ENCODE data around the gene SLC2A4. TPM values are rescaled to one million over a fixed set of nuclear protein-coding genes. Genes with fewer than 3 reads are reported as not detected.
A peak's percentile ranks its signal among the peaks of the same experiment; 100 is the strongest.

SLC2A4 gene
- total RNA-seq, 5 donors from 2014 or later (not counting 1 experiment from before 2014, with no cell fraction given), result 0.06 TPM; not detected in 4

DNA sequence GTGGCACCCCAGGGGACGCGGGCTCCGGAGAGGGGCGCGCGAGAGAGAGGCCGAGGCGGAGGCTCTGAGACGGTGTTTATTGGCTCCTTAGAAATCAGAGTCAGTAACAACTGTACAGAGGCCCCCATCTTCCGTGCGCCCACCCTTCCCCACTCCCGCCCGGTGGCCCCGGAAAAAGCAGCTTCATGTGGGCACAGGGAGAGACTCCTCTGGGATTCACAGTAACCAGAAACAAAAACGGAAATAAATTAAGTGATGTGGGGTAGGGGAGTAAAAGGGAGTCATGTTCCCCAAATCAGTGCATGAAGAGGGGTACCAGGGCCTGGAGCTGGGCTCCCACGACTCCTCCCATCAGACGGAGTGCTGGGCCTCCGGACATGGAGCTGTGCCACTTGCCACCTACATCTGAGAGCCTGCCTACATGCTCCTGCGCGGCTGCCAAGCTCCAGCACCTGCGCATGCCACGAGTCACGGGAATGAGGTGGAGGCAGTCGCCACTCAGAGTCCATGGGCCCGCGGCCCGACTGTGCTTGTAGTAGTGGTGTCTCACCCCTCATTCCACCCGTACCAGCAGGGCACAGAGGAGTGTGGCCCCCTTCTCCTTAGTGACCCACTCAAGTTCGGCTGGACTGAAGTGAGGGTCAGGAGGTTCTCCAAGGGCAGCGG, 34.2 kb downstream of the SLC2A4 start:
- CTCF ChIA-PET, result interaction anchor here in 1 of 2 donors (0.6 to 1.9 kb wide), 2 partner anchors 14 to 72 kb away, joined by 3 to 8 read pairs; partner anchors contain the start of gene NEURL4
- POLR2A ChIA-PET, result interaction anchor here in 1 of 2 donors (0.6 kb wide), 2 partner anchors 88 to 111 kb away, joined by 3 to 4 read pairs; partner anchors contain the start of gene TMEM256

DNA sequence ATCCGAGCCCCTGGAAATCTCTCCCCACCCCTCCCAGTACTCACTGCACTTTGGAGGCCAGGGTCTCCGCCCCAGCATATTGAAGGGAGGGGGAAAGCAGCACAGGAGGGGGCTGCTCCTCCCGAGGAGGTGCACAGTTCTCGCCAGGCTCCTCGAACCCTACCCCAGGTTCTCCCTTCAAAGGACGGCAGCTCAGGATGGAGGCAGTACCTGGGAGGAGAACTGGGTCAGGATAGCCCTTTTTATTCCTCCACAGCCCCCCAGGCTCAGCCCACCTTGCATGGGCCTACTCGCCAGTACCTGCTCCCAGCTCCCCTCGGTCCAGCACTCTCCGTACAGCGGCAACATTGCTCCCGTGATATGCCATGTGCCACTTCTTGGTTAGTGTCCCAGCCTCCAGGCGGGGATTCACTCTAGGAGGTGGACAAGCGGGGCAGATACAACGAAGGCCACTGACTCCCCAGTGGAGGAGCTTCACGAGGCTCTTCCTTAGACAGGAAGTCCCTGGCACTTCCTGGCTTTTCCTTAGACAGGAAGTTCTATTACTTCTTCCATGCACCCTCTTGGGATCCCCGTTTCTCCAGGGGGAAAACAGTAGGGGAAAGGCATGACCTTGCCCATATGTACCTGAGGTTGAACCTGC, 35.8 kb downstream of the SLC2A4 start:
- peak overlapping the region in 1 of 2 donors; percentile 79 for H3K27ac Mint-ChIP-seq

More for the DNA sequence above, 34.2 kb downstream of the SLC2A4 start:
- Histone ChIP-seq H3K36me3 (ENCODE audit: control insufficient read depth in 2 of 2, extremely low read depth in 1 of 2, insufficient read depth in 1 of 2, low read length in 1 of 2) (peaks cover 17 to 71% of the 10 kb centered on the region in 2 donors), H3K4me1 (ENCODE audit: control insufficient read depth in 1 of 2, extremely low read depth in 1 of 2, insufficient read depth in 2 of 2, low read length in 2 of 2) (peaks cover 10 to 49% of the 10 kb centered on the region in 2 experiments), H3K27ac (ENCODE audit: low read length) (peak overlapping the region; percentile 88), H3K9me3 (no peaks in the 10 kb centered on the region), H3K27me3 (replicated peaks in 1 of 2; ENCODE audit: control insufficient read depth in 2 of 2, extremely low read depth in 1 of 2, insufficient read depth in 2 of 2, low read length in 1 of 2) (no peaks in the 10 kb centered on the region), H3K4me3 (ENCODE audit: control insufficient read depth in 1 of 2, extremely low read depth in 1 of 2, low read length in 1 of 2) (peak overlapping the region; percentile 70 to 78)
- peak overlapping the region; percentile 91 to 93 for H3K27ac Mint-ChIP-seq
- no peaks in the 10 kb centered on the region for H3K27me3 Mint-ChIP-seq
- peak overlapping the region; percentile 80 to 93 (median 80) for H3K4me3 Mint-ChIP-seq
- ATAC-seq (replicated peaks in 1 of 4) (peak in 1 of 4 experiments; percentile 35), DNase-seq (no peak)
- WGBS (ENCODE audit: insufficient coverage), result 54% methylated on average over 19 of the region's 30 CpGs
- peaks cover 38% of the 10 kb centered on the region for H3K36me3 Mint-ChIP-seq
- H3K4me1 Mint-ChIP-seq, result peaks cover 46 to 51% (median 51%) of the 10 kb centered on the region in 3 donors
- H3K9me3 Mint-ChIP-seq, result no peaks in the 10 kb centered on the region

GRCh38 chr17:7318121-7318860, 36.8 kb downstream of the SLC2A4 start:
- ChIA-PET POLR2A (no interaction called here), CTCF (interaction anchor here in 1 of 2 donors (0.5 to 0.6 kb wide), 2 partner anchors 9 to 45 kb away, joined by 3 read pairs; no protein-coding TSS in a partner anchor)
- Mint-ChIP-seq H3K4me3 (no peak overlapping the region), H3K4me1 (peaks cover 24 to 26% (median 25%) of the 10 kb centered on the region in 3 donors), H3K27me3 (no peaks in the 10 kb centered on the region), H3K36me3 (peaks cover 31% of the 10 kb centered on the region), H3K9me3 (no peaks in the 10 kb centered on the region), H3K27ac (no peak overlapping the region)
- H3K27me3 ChIP-seq (replicated peaks in 1 of 2; ENCODE audit: control insufficient read depth in 2 of 2, extremely low read depth in 1 of 2, insufficient read depth in 2 of 2, low read length in 1 of 2), result no peaks in the 10 kb centered on the region
- no peaks in the 10 kb centered on the region for H3K9me3 ChIP-seq
- no peak overlapping the region for H3K4me3 ChIP-seq (ENCODE audit: control insufficient read depth in 1 of 2, extremely low read depth in 1 of 2, low read length in 1 of 2)
- WGBS (ENCODE audit: insufficient coverage), result 97% methylated on average over 12 of the region's 13 CpGs
- DNase-seq (no peak), ATAC-seq (replicated peaks in 1 of 4) (no peak)
- no peak overlapping the region for H3K27ac ChIP-seq (ENCODE audit: low read length)
- peaks cover 10 to 26% of the 10 kb centered on the region in 2 experiments for H3K4me1 ChIP-seq (ENCODE audit: control insufficient read depth in 1 of 2, extremely low read depth in 1 of 2, insufficient read depth in 2 of 2, low read length in 2 of 2)
- peaks cover 34 to 72% of the 10 kb centered on the region in 2 donors for H3K36me3 ChIP-seq (ENCODE audit: control insufficient read depth in 2 of 2, extremely low read depth in 1 of 2, insufficient read depth in 1 of 2, low read length in 1 of 2)

More for the DNA sequence above, 35.8 kb downstream of the SLC2A4 start:
- POLR2A ChIA-PET, result no interaction called here
- Mint-ChIP-seq H3K4me3 (peak overlapping the region in 2 of 3 donors; percentile 12 to 64), H3K9me3 (no peaks in the 10 kb centered on the region), H3K4me1 (peaks cover 34 to 36% (median 35%) of the 10 kb centered on the region in 3 donors), H3K27me3 (no peaks in the 10 kb centered on the region), H3K36me3 (peaks cover 37% of the 10 kb centered on the region)
- Histone ChIP-seq H3K9me3 (no peaks in the 10 kb centered on the region), H3K27me3 (replicated peaks in 1 of 2; ENCODE audit: control insufficient read depth in 2 of 2, extremely low read depth in 1 of 2, insufficient read depth in 2 of 2, low read length in 1 of 2) (no peaks in the 10 kb centered on the region), H3K4me3 (ENCODE audit: control insufficient read depth in 1 of 2, extremely low read depth in 1 of 2, low read length in 1 of 2) (no peak overlapping the region), H3K36me3 (ENCODE audit: control insufficient read depth in 2 of 2, extremely low read depth in 1 of 2, insufficient read depth in 1 of 2, low read length in 1 of 2) (peaks cover 28 to 72% of the 10 kb centered on the region in 2 donors), H3K27ac (ENCODE audit: low read length) (no peak overlapping the region), H3K4me1 (ENCODE audit: control insufficient read depth in 1 of 2, extremely low read depth in 1 of 2, insufficient read depth in 2 of 2, low read length in 2 of 2) (peaks cover 10 to 36% of the 10 kb centered on the region in 2 experiments)
- CTCF ChIA-PET, result interaction anchor here in 1 of 2 donors (0.5 to 0.6 kb wide), 2 partner anchors 8 to 46 kb away, joined by 3 read pairs; no protein-coding TSS in a partner anchor
- ATAC-seq (replicated peaks in 1 of 4), result no peak
- DNase-seq, result no peak
- 93% methylated on average over 8 of the region's 16 CpGs for WGBS (ENCODE audit: insufficient coverage)

GRCh38 chr17:7321466-7321865, 39.9 kb downstream of the SLC2A4 start:
- no peaks in the 10 kb centered on the region for H3K27me3 ChIP-seq (replicated peaks in 1 of 2; ENCODE audit: control insufficient read depth in 2 of 2, extremely low read depth in 1 of 2, insufficient read depth in 2 of 2, low read length in 1 of 2)
- no peak overlapping the region for H3K4me3 ChIP-seq (ENCODE audit: control insufficient read depth in 1 of 2, extremely low read depth in 1 of 2, low read length in 1 of 2)
- Mint-ChIP-seq H3K27me3 (no peaks in the 10 kb centered on the region), H3K36me3 (peaks cover 30% of the 10 kb centered on the region), H3K4me1 (peaks cover 2 to 8% (median 6%) of the 10 kb centered on the region in 3 donors), H3K27ac (no peak overlapping the region), H3K4me3 (no peak overlapping the region), H3K9me3 (no peaks in the 10 kb centered on the region)
- peaks cover 40 to 81% of the 10 kb centered on the region in 2 donors for H3K36me3 ChIP-seq (ENCODE audit: control insufficient read depth in 2 of 2, extremely low read depth in 1 of 2, insufficient read depth in 1 of 2, low read length in 1 of 2)
- H3K9me3 ChIP-seq, result no peaks in the 10 kb centered on the region
- CTCF ChIA-PET, result interaction anchor here in 1 of 2 donors (0.7 kb wide), 1 partner anchor 123 kb away, joined by 3 read pairs; the partner anchor contains the start of gene CHRNB1
- 96% methylated on average over 14 of the region's 15 CpGs for WGBS (ENCODE audit: insufficient coverage)
- ATAC-seq (replicated peaks in 1 of 4) (no peak), DNase-seq (no peak)
- POLR2A ChIA-PET, result interaction anchor here in 1 of 2 donors (0.6 kb wide), 1 partner anchor 16 kb away, joined by 3 read pairs; no protein-coding TSS in a partner anchor
- no peak overlapping the region for H3K27ac ChIP-seq (ENCODE audit: low read length)
- peaks cover 0 to 9% of the 10 kb centered on the region in 2 experiments for H3K4me1 ChIP-seq (ENCODE audit: control insufficient read depth in 1 of 2, extremely low read depth in 1 of 2, insufficient read depth in 2 of 2, low read length in 2 of 2)

DNA sequence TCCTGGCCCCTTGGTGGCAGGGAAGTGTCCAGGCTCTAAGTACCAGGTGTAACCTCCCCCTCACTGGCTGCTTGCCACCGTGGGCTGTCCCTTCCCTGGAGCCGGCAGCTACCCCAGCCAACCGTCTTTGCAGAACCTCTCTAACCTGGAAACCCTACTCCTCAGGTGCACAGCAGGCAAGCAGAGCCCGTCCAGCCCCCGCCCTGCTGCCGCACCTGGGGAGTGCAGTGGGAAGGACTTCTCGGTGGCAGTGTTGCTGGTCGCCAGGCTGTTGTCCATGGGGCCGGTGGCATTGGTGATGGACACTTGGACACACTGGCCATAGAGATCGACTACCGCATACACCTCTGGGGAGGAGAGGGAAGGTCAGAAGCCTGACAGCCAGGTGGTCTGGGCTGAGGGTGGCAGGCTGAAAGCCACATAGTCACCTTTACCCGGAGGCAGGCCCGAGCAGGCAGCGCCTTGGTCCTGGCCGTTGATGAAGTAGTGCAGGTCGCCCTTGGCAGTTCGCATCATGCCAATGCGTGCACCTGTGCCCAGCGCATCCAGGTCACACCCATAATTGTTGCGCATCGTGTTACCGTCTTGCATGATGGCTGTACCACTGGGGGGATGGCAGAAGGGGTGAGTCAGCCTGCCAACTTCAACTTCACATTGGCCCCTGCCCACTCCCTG, 41.1 kb downstream of the SLC2A4 start:
- Mint-ChIP-seq H3K27me3 (no peaks in the 10 kb centered on the region), H3K9me3 (no peaks in the 10 kb centered on the region), H3K4me1 (peaks cover under 1 to 10% (median 9%) of the 10 kb centered on the region in 3 donors), H3K36me3 (peaks cover 25% of the 10 kb centered on the region), H3K4me3 (no peak overlapping the region), H3K27ac (no peak overlapping the region)
- CTCF ChIA-PET, result interaction anchor here in 1 of 2 donors (0.5 kb wide), 1 partner anchor 169 kb away, joined by 4 read pairs; no protein-coding TSS in a partner anchor
- POLR2A ChIA-PET, result no interaction called here
- Histone ChIP-seq H3K27ac (ENCODE audit: low read length) (no peak overlapping the region), H3K4me1 (ENCODE audit: control insufficient read depth in 1 of 2, extremely low read depth in 1 of 2, insufficient read depth in 2 of 2, low read length in 2 of 2) (peaks cover 0 to 13% of the 10 kb centered on the region in 2 experiments), H3K27me3 (replicated peaks in 1 of 2; ENCODE audit: control insufficient read depth in 2 of 2, extremely low read depth in 1 of 2, insufficient read depth in 2 of 2, low read length in 1 of 2) (no peaks in the 10 kb centered on the region), H3K4me3 (ENCODE audit: control insufficient read depth in 1 of 2, extremely low read depth in 1 of 2, low read length in 1 of 2) (no peak overlapping the region), H3K9me3 (no peaks in the 10 kb centered on the region), H3K36me3 (ENCODE audit: control insufficient read depth in 2 of 2, extremely low read depth in 1 of 2, insufficient read depth in 1 of 2, low read length in 1 of 2) (peaks cover 45 to 81% of the 10 kb centered on the region in 2 donors)
- DNase-seq, result no peak
- WGBS (ENCODE audit: insufficient coverage), result 99% methylated on average over 14 of the region's 22 CpGs
- ATAC-seq (replicated peaks in 1 of 4), result no peak

Data from T-cell (primary cell).